HEK293 (cell line): ENCODE measurements around the gene PLEKHA6.

Experiments
- CTCF ChIA-PET: fragments of 350-600 bp; formaldehyde crosslinking; extraction: SDS; loops from one replicate; lab custom pipeline; 2021; ENCODE audit warnings: antibody characterized with exemption; lab: Yijun Ruan, JAX
- POLR2A ChIA-PET: fragments of 300-600 bp; formaldehyde crosslinking; extraction: SDS; loops from one replicate; lab custom pipeline; 2020; ENCODE audit warnings: antibody characterized with exemption, inconsistent platforms; lab: Yijun Ruan, JAX
- H3K27ac ChIP-seq: fragments of 200-500 bp; sonication (Bioruptor generic); 2 replicates; pipeline ENCODE4 v1.5.1; 2014; ENCODE audit warnings: low read depth, low read length, control low read depth, inconsistent platforms; ENCODE audit errors: extremely low read depth
- H3K36me3 ChIP-seq, 2 experiments: fragments of 200-500 bp in 1 of 2; sonication (Bioruptor generic) in 1 of 2; 1 replicate in 1 of 2; 2 replicates in 1 of 2; pipeline ENCODE4 v1.5.1; 2014 to 2017; ENCODE audit warnings: inconsistent platforms in 2 of 2, low read length in 2 of 2; ENCODE audit not compliant: control insufficient read depth in 2 of 2, insufficient read depth in 1 of 2
- H3K4me1 ChIP-seq: fragments of 200-500 bp; sonication (Bioruptor generic); 2 replicates; pipeline ENCODE4 v1.5.1; 2014; ENCODE audit warnings: mild to moderate bottlenecking, low read length, inconsistent platforms; ENCODE audit not compliant: control insufficient read depth, insufficient read depth
- H3K4me3 ChIP-seq: 2 replicates; pipeline ENCODE4 v1.5.1; 2011; ENCODE audit warnings: low read depth, mild to moderate bottlenecking, control low read depth, low read length, moderate library complexity
- H3K9me3 ChIP-seq: fragments of 200-500 bp; sonication (Bioruptor generic); 2 replicates; pipeline ENCODE4 v1.5.1; 2014; ENCODE audit warnings: low read depth, low read length, inconsistent platforms; ENCODE audit not compliant: control insufficient read depth, insufficient read depth
- EGR2 ChIP-seq: fragments of 450-650 bp; formaldehyde crosslinking; IDR thresholded peaks from 2 replicates; pipeline ENCODE4 v1.5.1; 2016; ENCODE audit warnings: low read depth, missing biosample characterization, missing genetic modification characterization
- FEZF1 ChIP-seq: fragments of 450-650 bp; formaldehyde crosslinking; IDR thresholded peaks from 2 replicates; pipeline ENCODE4 v1.5.1; 2016; ENCODE audit warnings: missing biosample characterization, missing genetic modification characterization
- KLF16 ChIP-seq: fragments of 450-650 bp; formaldehyde crosslinking; IDR thresholded peaks from 2 replicates; pipeline ENCODE4 v1.5.1; 2017; ENCODE audit warnings: missing biosample characterization, missing genetic modification characterization
- KLF17 ChIP-seq: fragments of 450-650 bp; formaldehyde crosslinking; IDR thresholded peaks from 2 replicates; pipeline ENCODE4 v1.5.1; 2016; ENCODE audit warnings: missing biosample characterization, missing genetic modification characterization
- RBAK ChIP-seq: fragments of 450-650 bp; formaldehyde crosslinking; IDR thresholded peaks from 2 replicates; pipeline ENCODE4 v1.5.1; 2016; ENCODE audit warnings: missing biosample characterization, missing genetic modification characterization
- YY2 ChIP-seq: fragments of 450-650 bp; formaldehyde crosslinking; IDR thresholded peaks from 2 replicates; pipeline ENCODE4 v1.5.1; 2016; ENCODE audit warnings: missing biosample characterization, missing genetic modification characterization
- ZBTB1 ChIP-seq: fragments of 450-650 bp; formaldehyde crosslinking; IDR thresholded peaks from 2 replicates; pipeline ENCODE4 v1.5.1; 2016; ENCODE audit warnings: missing biosample characterization, missing genetic modification characterization
- ZBTB21 ChIP-seq: fragments of 450-650 bp; formaldehyde crosslinking; IDR thresholded peaks from 2 replicates; pipeline ENCODE4 v1.5.1; 2017; ENCODE audit warnings: missing biosample characterization, missing genetic modification characterization
- ZBTB44 ChIP-seq: fragments of 450-650 bp; IDR thresholded peaks from 2 replicates; pipeline ENCODE4 v1.5.1; 2018; ENCODE audit warnings: missing biosample characterization, mild to moderate bottlenecking, missing genetic modification characterization
- ZFHX2 ChIP-seq: fragments of 450-650 bp; formaldehyde crosslinking; conservative IDR thresholded peaks from 2 replicates; pipeline ENCODE4 v1.5.1; 2016; ENCODE audit warnings: missing biosample characterization, missing genetic modification characterization
- ZFP41 ChIP-seq: fragments of 450-650 bp; formaldehyde crosslinking; IDR thresholded peaks from 2 replicates; pipeline ENCODE4 v1.5.1; 2016; ENCODE audit warnings: missing biosample characterization, missing genetic modification characterization, borderline replicate concordance
- ZNF10 ChIP-seq: fragments of 450-650 bp; formaldehyde crosslinking; IDR thresholded peaks from 2 replicates; pipeline ENCODE4 v1.5.1; 2017; ENCODE audit warnings: missing biosample characterization, missing genetic modification characterization
- ZNF138 ChIP-seq: fragments of 450-650 bp; formaldehyde crosslinking; IDR thresholded peaks from 2 replicates; pipeline ENCODE4 v1.5.1; 2016; ENCODE audit warnings: missing biosample characterization, missing genetic modification characterization, borderline replicate concordance
- ZNF202 ChIP-seq: fragments of 450-650 bp; formaldehyde crosslinking; IDR thresholded peaks from 2 replicates; pipeline ENCODE4 v1.5.1; 2016; ENCODE audit warnings: missing biosample characterization, missing genetic modification characterization, borderline replicate concordance
- ZNF26 ChIP-seq: fragments of 450-650 bp; formaldehyde crosslinking; IDR thresholded peaks from 2 replicates; pipeline ENCODE4 v1.5.1; 2016; ENCODE audit warnings: missing biosample characterization, missing genetic modification characterization
- ZNF362 ChIP-seq: fragments of 450-650 bp; formaldehyde crosslinking; IDR thresholded peaks from 2 replicates; pipeline ENCODE4 v1.5.1; 2016; ENCODE audit warnings: missing biosample characterization, missing genetic modification characterization
- ZNF510 ChIP-seq: fragments of 450-650 bp; formaldehyde crosslinking; IDR thresholded peaks from 2 replicates; pipeline ENCODE4 v1.5.1; 2018; ENCODE audit warnings: mild to moderate bottlenecking, missing genetic modification characterization, missing biosample characterization; ENCODE audit not compliant: insufficient replicate concordance
- ZNF530 ChIP-seq: fragments of 450-650 bp; formaldehyde crosslinking; IDR thresholded peaks from 2 replicates; pipeline ENCODE4 v1.5.1; 2016; ENCODE audit warnings: low read depth, missing biosample characterization, missing genetic modification characterization
- ZNF654 ChIP-seq: fragments of 450-650 bp; formaldehyde crosslinking; IDR thresholded peaks from 2 replicates; pipeline ENCODE4 v1.5.1; 2016; ENCODE audit warnings: low read depth, missing biosample characterization, missing genetic modification characterization
- ZNF677 ChIP-seq: fragments of 450-650 bp; IDR thresholded peaks from 2 replicates; pipeline ENCODE4 v1.5.0; 2018; ENCODE audit warnings: missing biosample characterization, mild to moderate bottlenecking, missing genetic modification characterization, moderate library complexity
- ZNF785 ChIP-seq: fragments of 450-650 bp; formaldehyde crosslinking; IDR thresholded peaks from 2 replicates; pipeline ENCODE4 v1.5.1; 2016; ENCODE audit warnings: missing biosample characterization, missing genetic modification characterization
- ZSCAN16 ChIP-seq: fragments of 450-650 bp; formaldehyde crosslinking; IDR thresholded peaks from 2 replicates; pipeline ENCODE4 v1.5.1; 2016; ENCODE audit warnings: missing biosample characterization, missing genetic modification characterization

Gene PLEKHA6

GRCh38 chr1:204271970-204272369, 87.8 kb downstream of the PLEKHA6 start:
- Histone ChIP-seq H3K4me3 (no peak overlapping the region), H3K36me3 (peaks cover 0 to 10% of the 10 kb centered on the region in 2 experiments; a peak in 1 of 3 replicates), H3K4me1 (no peaks in the 10 kb centered on the region), H3K27ac (no peak overlapping the region), H3K9me3 (no peaks in the 10 kb centered on the region)
- TF ChIP-seq EGR2 (tag by site-specific recombination) (peak; percentile 85), ZFHX2 (tag by site-specific recombination) (peak; percentile 70), ZNF510 (tag by site-specific recombination) (no peak), ZNF202 (tag by site-specific recombination) (no peak)
- POLR2A ChIA-PET: no interaction called here
- CTCF ChIA-PET: interaction anchor here (0.6 to 1.4 kb wide), 4 partner anchors 13 to 127 kb away, joined by 3 to 4 read pairs (median 4); no protein-coding TSS in a partner anchor

GRCh38 chr1:204268101-204268500, 91.6 kb downstream of the PLEKHA6 start:
- peaks cover 0 to 11% of the 10 kb centered on the region in 2 experiments; a peak in 1 of 3 replicates for H3K36me3 ChIP-seq
- POLR2A ChIA-PET: no interaction called here
- TF ChIP-seq ZFP41 (tag by site-specific recombination) (no peak), ZBTB44 (tag by site-specific recombination) (no peak)
- TF ChIP-seq, all 188 proteins: peak for 0
- CTCF ChIA-PET: interaction anchor here (0.6 to 3.8 kb wide), 5 partner anchors 10 to 107 kb away, joined by 3 to 17 read pairs (median 4); no protein-coding TSS in a partner anchor
- H3K9me3 ChIP-seq: no peaks in the 10 kb centered on the region
- H3K27ac ChIP-seq: no peak overlapping the region
- H3K4me1 ChIP-seq: no peaks in the 10 kb centered on the region
- H3K4me3 ChIP-seq: no peak overlapping the region

GRCh38 chr1:204267191-204267601, 92.5 kb downstream of the PLEKHA6 start:
- H3K4me3 ChIP-seq: no peak overlapping the region
- CTCF ChIA-PET: interaction anchor here (0.9 to 3.8 kb wide), 3 partner anchors 9 to 102 kb away, joined by 4 to 17 read pairs (median 17); no protein-coding TSS in a partner anchor
- POLR2A ChIA-PET: no interaction called here
- H3K9me3 ChIP-seq: no peaks in the 10 kb centered on the region
- no peak overlapping the region for H3K27ac ChIP-seq
- TF ChIP-seq ZNF362 (tag by site-specific recombination) (no peak), RBAK (no peak), KLF16 (no peak), ZNF654 (no peak), ZNF26 (no peak), ZNF677 (tag by site-specific recombination) (no peak), YY2 (tag by site-specific recombination) (no peak), KLF17 (tag by site-specific recombination) (no peak), ZNF785 (tag by site-specific recombination) (no peak), ZBTB21 (tag by site-specific recombination) (no peak), ZNF530 (tag by site-specific recombination) (no peak), FEZF1 (tag by site-specific recombination) (no peak), ZSCAN16 (tag by site-specific recombination) (no peak), ZNF138 (tag by site-specific recombination) (no peak), ZBTB1 (tag by site-specific recombination) (no peak), ZNF10 (no peak)
- H3K4me1 ChIP-seq: no peaks in the 10 kb centered on the region
- peaks cover 0 to 11% of the 10 kb centered on the region in 2 experiments; a peak in 1 of 3 replicates for H3K36me3 ChIP-seq
